Ishikawa (cell line): Measurements from ENCODE around the gene STH.

Experiments
- CEBPB ChIP-seq: IDR thresholded peaks from 2 replicates; pipeline ENCODE4 v1.6.1; 2012
- CREB1 ChIP-seq: IDR thresholded peaks from 2 replicates; pipeline ENCODE4 v1.6.1; 2012; ENCODE audit warnings: low read depth
- EGR1 ChIP-seq: IDR thresholded peaks from 2 replicates; pipeline ENCODE4 v1.6.1; 2012
- EP300 ChIP-seq: IDR thresholded peaks from 2 replicates; pipeline ENCODE4 v1.6.1; 2012; ENCODE audit warnings: borderline replicate concordance
- FOXM1 ChIP-seq: IDR thresholded peaks from 2 replicates; pipeline ENCODE4 v1.6.1; 2012; ENCODE audit warnings: low read depth, borderline replicate concordance
- MAX ChIP-seq: IDR thresholded peaks from 2 replicates; pipeline ENCODE4 v1.6.1; 2012
- NFIC ChIP-seq: IDR thresholded peaks from 2 replicates; pipeline ENCODE4 v1.6.1; 2012
- RAD21 ChIP-seq: IDR thresholded peaks from 2 replicates; pipeline ENCODE4 v1.6.1; 2012; ENCODE audit warnings: low read depth
- REST ChIP-seq: IDR thresholded peaks from 2 replicates; pipeline ENCODE4 v1.6.1; 2012; ENCODE audit warnings: low read depth, mild to moderate bottlenecking
- TAF1 ChIP-seq: IDR thresholded peaks from 2 replicates; pipeline ENCODE4 v1.6.1; 2012; ENCODE audit warnings: low read depth, mild to moderate bottlenecking
- TCF12 ChIP-seq: IDR thresholded peaks from 2 replicates; pipeline ENCODE4 v1.6.1; 2012; ENCODE audit warnings: low read depth
- TEAD4 ChIP-seq: IDR thresholded peaks from 2 replicates; pipeline ENCODE4 v1.6.1; 2012
- USF1 ChIP-seq: IDR thresholded peaks from 2 replicates; pipeline ENCODE4 v1.6.1; 2012
- YY1 ChIP-seq: IDR thresholded peaks from 2 replicates; pipeline ENCODE4 v1.6.1; 2012; ENCODE audit warnings: low read depth
- ZBTB7A ChIP-seq: IDR thresholded peaks from 2 replicates; pipeline ENCODE4 v1.6.1; 2012; ENCODE audit warnings: low read depth

The STH gene

GRCh38 chr17:46020023-46020761, 21.1 kb downstream of the STH start:
- TF ChIP-seq TAF1 (no peak), MAX (no peak), RAD21 (no peak), CEBPB (no peak)

GRCh38 chr17:46020998-46021397, 21.9 kb downstream of the STH start:
- TF ChIP-seq RAD21 (no peak), USF1 (no peak), EGR1 (no peak), FOXM1 (no peak), ZBTB7A (no peak), MAX (no peak), TCF12 (no peak), CREB1 (no peak), REST (no peak), EP300 (no peak), NFIC (no peak), TEAD4 (no peak), CEBPB (no peak), YY1 (no peak), TAF1 (no peak)

GRCh38 chr17:46023783-46024388, 24.8 kb downstream of the STH start:
- no peak for TF ChIP-seq MAX
- no peak for TF ChIP-seq NFIC
- no peak for TF ChIP-seq RAD21
- no peak for TF ChIP-seq CEBPB
- TF ChIP-seq ZBTB7A: no peak
- no peak for TF ChIP-seq TEAD4
- TF ChIP-seq EP300: no peak
- no peak for TF ChIP-seq EGR1
- no peak for TF ChIP-seq REST
- TF ChIP-seq TCF12: no peak
- no peak for TF ChIP-seq CREB1
- TF ChIP-seq USF1: no peak
- no peak for TF ChIP-seq TAF1
- no peak for TF ChIP-seq FOXM1
- TF ChIP-seq YY1: no peak

- TF ChIP-seq RAD21 (no peak), REST (no peak), NFIC (no peak), TEAD4 (no peak), ZBTB7A (no peak), MAX (no peak)
These were observed 25.5 kb downstream of the STH start for GRCh38 chr17:46024590-46024989.
